ENCODE data around the gene STXBP1. TPM values are rescaled to one million over a fixed set of nuclear protein-coding genes. Genes with fewer than 3 reads are reported as not detected.

Gene STXBP1
- total RNA-seq, 1 experiment from 2014 or later, result 44.0 TPM

DNA sequence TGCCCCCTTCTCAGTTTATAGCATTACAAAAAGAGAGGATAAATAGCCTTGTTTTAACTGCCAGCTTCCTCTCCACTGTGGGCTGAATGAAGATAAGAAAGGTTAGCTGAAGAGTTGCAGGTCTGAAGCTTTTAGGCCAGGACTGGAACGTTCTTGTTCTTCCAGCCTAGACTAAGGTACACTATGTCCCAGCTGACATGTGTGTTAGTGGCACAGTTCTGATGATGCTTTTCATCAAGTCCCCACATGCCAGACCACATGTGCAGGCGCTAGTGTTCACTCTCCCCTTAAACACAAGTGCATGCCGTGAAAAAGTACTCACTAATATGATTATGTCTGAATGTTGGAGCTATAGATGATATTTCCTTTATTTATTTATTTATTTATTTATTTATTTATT, 40.7 kb downstream of the STXBP1 start:
- 0 out of 2 replicates have a peak, but pooled peaks cover 4% of the 10 kb centered on the region for H4K20me1 ChIP-seq (ENCODE audit: insufficient read depth)
- H3K27ac ChIP-seq, result no peak overlapping the region
- H3K4me1 ChIP-seq (replicated peaks; ENCODE audit: insufficient read depth), result no peaks in the 10 kb centered on the region
- POLR2A ChIA-PET (ENCODE audit: unreplicated experiment), result no interaction called here
- intact Hi-C loops (cut with micrococcal nuclease; ENCODE audit: unreplicated experiment), result no loop called here
- H3K4me3 ChIP-seq, result no peak overlapping the region
- no peaks in the 10 kb centered on the region for H3F3A ChIP-seq (ENCODE audit: insufficient read depth, low read depth)
- TF ChIP-seq, protein P1, sequence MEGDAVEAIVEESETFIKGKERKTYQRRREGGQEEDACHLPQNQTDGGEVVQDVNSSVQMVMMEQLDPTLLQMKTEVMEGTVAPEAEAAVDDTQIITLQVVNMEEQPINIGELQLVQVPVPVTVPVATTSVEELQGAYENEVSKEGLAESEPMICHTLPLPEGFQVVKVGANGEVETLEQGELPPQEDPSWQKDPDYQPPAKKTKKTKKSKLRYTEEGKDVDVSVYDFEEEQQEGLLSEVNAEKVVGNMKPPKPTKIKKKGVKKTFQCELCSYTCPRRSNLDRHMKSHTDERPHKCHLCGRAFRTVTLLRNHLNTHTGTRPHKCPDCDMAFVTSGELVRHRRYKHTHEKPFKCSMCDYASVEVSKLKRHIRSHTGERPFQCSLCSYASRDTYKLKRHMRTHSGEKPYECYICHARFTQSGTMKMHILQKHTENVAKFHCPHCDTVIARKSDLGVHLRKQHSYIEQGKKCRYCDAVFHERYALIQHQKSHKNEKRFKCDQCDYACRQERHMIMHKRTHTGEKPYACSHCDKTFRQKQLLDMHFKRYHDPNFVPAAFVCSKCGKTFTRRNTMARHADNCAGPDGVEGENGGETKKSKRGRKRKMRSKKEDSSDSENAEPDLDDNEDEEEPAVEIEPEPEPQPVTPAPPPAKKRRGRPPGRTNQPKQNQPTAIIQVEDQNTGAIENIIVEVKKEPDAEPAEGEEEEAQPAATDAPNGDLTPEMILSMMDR (conservative IDR thresholded peaks at IDR 0.05), result no peak
- no peak for TF ChIP-seq EZH2 (IDR thresholded peaks at IDR 0.05; ENCODE audit: low read depth)
- no peaks in the 10 kb centered on the region for H3K79me2 ChIP-seq (ENCODE audit: low read depth)
- no peak for DNase-seq
- no TSS peak for BruUV-seq (replicated peaks)
- H3K27me3 ChIP-seq (ENCODE audit: insufficient read depth, low read depth), result no peaks in the 10 kb centered on the region
- no peak overlapping the region for H3K4me2 ChIP-seq
- H3K9me2 ChIP-seq (ENCODE audit: insufficient read depth), result no peaks in the 10 kb centered on the region
- CTCF ChIA-PET, result no interaction called here
- H3K36me3 ChIP-seq (ENCODE audit: low read depth), result no peaks in the 10 kb centered on the region
- H2AFZ ChIP-seq, result no peak overlapping the region
- no peaks in the 10 kb centered on the region for H3K9me3 ChIP-seq (ENCODE audit: insufficient read depth, low read depth)

DNA sequence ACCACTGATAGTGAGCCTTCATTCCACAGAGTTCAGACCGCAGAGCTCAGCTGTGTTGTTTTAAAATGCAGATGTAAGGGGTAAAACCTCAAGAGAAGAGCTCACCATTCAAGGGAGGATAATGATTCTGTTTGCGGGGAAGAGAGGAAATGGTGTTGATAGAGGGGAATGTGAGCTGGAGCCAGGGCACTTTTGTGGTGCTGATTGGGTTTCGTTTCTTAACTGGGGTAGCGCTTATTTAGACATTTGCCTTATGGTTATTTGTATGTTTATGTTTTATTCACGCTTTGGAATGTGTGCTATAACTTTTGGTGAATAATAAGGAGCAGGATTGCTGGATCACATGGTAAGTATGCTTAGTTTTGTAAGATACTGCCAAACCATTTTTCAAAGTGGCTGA, 42.5 kb downstream of the STXBP1 start:
- intact Hi-C loops (cut with micrococcal nuclease; ENCODE audit: unreplicated experiment), result no loop called here
- no peak overlapping the region for H3K27ac ChIP-seq
- no peak overlapping the region for H3K4me2 ChIP-seq
- TF ChIP-seq, protein P1 (conservative IDR thresholded peaks at IDR 0.05), result no peak
- no peak for TF ChIP-seq EZH2 (IDR thresholded peaks at IDR 0.05; ENCODE audit: low read depth)
- H3K9me3 ChIP-seq (ENCODE audit: insufficient read depth, low read depth), result no peaks in the 10 kb centered on the region
- H3K4me3 ChIP-seq, result no peak overlapping the region
- no peak overlapping the region for H2AFZ ChIP-seq
- CTCF ChIA-PET, result no interaction called here
- H3K4me1 ChIP-seq (replicated peaks; ENCODE audit: insufficient read depth), result no peaks in the 10 kb centered on the region
- no peaks in the 10 kb centered on the region for H3F3A ChIP-seq (ENCODE audit: insufficient read depth, low read depth)
- no peaks in the 10 kb centered on the region for H3K27me3 ChIP-seq (ENCODE audit: insufficient read depth, low read depth)
- POLR2A ChIA-PET (ENCODE audit: unreplicated experiment), result no interaction called here
- H3K36me3 ChIP-seq (ENCODE audit: low read depth), result no peaks in the 10 kb centered on the region
- H3K9me2 ChIP-seq (ENCODE audit: insufficient read depth), result no peaks in the 10 kb centered on the region
- no peaks in the 10 kb centered on the region for H4K20me1 ChIP-seq (ENCODE audit: insufficient read depth)
- no peak for DNase-seq
- BruUV-seq (replicated peaks), result no TSS peak
- no peaks in the 10 kb centered on the region for H3K79me2 ChIP-seq (ENCODE audit: low read depth)

DNA sequence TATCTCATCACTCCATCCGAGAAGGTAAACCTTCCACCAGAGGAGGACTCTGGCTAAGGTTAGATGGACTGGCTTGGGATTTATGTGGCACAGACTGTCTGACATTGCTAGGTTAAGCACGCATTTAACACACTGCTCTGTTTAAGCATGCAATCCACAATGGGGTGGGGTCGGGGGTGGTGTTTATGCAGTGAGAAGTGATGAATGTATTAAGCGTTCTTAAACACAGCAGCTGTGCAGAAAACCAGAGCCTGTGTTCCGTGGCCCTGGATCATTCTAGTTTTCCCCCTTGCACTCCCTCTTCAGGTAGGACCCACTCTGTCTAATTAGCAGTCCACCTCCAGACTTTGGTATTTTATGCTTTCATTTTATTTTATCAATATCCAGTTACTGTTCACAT, 46.4 kb downstream of the STXBP1 start:
- no peak overlapping the region for H3K27ac ChIP-seq
- H4K20me1 ChIP-seq (ENCODE audit: insufficient read depth), result no peaks in the 10 kb centered on the region
- H3K9me3 ChIP-seq (ENCODE audit: insufficient read depth, low read depth), result no peaks in the 10 kb centered on the region
- no peaks in the 10 kb centered on the region; the same call in 1 of the 2 replicates for H3F3A ChIP-seq (ENCODE audit: insufficient read depth, low read depth)
- CTCF ChIA-PET, result no interaction called here
- no peaks in the 10 kb centered on the region for H3K27me3 ChIP-seq (ENCODE audit: insufficient read depth, low read depth)
- POLR2A ChIA-PET (ENCODE audit: unreplicated experiment), result no interaction called here
- H2AFZ ChIP-seq, result no peak overlapping the region
- BruUV-seq (replicated peaks), result no TSS peak
- H3K4me2 ChIP-seq, result no peak overlapping the region
- no peaks in the 10 kb centered on the region for H3K36me3 ChIP-seq (ENCODE audit: low read depth)
- no peaks in the 10 kb centered on the region for H3K79me2 ChIP-seq (ENCODE audit: low read depth)
- TF ChIP-seq EZH2 (IDR thresholded peaks at IDR 0.05; ENCODE audit: low read depth), result no peak
- TF ChIP-seq, protein P1 (conservative IDR thresholded peaks at IDR 0.05), result no peak
- H3K4me3 ChIP-seq, result no peak overlapping the region
- no peak for DNase-seq
- H3K4me1 ChIP-seq (replicated peaks; ENCODE audit: insufficient read depth), result no peaks in the 10 kb centered on the region
- intact Hi-C loops (cut with micrococcal nuclease; ENCODE audit: unreplicated experiment), result no loop called here
- no peaks in the 10 kb centered on the region for H3K9me2 ChIP-seq (ENCODE audit: insufficient read depth)
